ENCODE measurements around the gene ATG9A. TPM values are rescaled to one million over a fixed set of nuclear protein-coding genes. Genes with fewer than 3 reads are reported as not detected.

Gene ATG9A
- total and polyA plus RNA-seq, 4 experiments from 2014 or later = 10.3 to 53.0 (median 38.2) TPM

DNA sequence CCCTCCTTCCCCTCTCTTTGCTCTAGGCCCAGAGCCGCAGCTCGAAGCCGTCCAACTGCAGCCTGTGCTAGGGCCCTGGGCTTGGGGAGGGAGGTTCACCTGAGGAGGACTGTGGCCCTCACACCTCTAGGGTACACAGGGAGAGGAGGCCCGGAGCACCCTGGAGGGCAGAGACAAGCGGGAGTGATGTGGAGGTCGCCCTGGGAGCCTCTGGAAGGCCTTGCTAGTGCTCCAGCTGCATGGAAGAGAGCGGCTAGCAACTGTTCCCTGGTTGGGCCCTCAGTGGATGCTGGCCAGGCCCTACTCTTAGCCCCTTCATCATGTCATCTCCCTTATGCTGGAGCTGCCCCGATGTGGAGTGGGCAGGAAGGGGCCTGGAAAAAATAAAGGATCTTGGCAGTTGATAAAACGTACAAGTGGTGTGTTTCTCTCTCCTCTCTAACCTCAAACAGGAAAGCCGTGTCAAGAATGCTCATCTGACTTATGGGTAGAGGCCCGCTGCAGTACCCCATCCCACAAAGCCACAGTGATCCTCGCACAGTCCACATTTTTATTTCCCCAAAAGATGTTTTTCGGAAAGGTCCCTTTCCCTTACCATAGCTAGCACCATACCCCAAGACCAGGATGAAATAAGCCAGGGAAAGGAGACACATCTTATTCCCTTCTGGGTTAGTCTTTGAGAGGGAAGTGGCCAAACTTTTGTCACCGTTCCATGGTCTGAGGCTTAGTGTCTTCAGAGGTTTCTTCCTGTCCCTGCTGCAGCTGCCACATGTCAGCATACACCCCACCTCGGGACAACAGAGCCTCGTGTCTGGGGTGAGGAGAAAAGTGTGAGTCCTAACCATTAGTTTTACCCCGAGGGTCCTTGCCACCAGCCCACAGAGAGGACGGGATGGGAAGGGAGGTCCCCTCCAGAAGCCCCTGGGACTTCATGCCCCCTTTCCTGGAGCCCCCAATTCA lies 19.9 kb downstream of the ATG9A start:
- POLR2A ChIA-PET (ENCODE audit: partially characterized antibody) = interaction anchor here (1.0 to 15.3 kb wide), 9 partner anchors 9 to 70 kb away, joined by 3 to 424 read pairs (median 18); partner anchors contain the start of genes ABCB6, CNPPD1, DNAJB2 and GLB1L

DNA sequence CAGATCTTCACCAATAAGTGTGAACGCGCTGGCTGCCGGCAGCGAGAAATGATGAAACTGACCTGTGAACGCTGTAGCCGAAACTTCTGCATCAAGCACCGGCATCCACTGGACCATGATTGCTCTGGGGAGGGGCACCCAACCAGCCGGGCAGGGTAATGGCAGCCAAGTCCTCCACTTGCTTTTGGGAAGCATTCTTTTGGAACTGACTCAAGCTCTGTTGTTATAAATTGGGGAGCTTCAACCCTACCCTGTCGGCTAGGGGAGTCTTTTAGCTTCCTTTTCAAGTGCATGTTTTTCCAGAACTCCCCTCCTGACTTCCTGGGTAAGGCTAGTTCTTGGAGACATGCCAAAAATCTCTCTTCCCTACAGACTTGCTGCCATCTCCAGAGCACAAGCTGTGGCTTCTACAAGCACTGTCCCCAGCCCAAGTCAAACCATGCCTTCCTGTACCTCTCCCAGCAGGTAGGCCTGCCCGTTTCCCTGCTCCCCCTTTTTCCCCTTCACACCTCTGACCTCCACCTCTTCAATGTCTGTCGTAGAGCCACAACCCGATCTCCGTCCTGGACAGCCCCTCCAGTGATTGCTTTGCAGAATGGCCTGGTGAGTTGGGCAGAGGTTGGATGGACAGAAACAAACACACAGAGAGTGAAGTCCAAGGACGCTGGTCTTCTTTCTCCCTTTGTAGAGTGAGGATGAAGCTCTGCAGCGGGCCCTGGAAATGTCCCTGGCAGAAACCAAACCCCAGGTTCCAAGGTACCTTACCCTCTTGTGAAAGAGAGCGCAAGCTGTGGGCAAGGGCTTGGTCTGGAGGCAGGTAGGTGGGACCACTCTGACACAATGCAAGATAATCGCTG lies 21.3 kb downstream of the ATG9A start:
- no peak overlapping the region for H3K4me3 ChIP-seq (ENCODE audit: low read length in 2 of 2)
- Mint-ChIP-seq H3K36me3 (peaks cover 11 to 25% of the 10 kb centered on the region in 2 donors), H3K9me3 (peaks cover 0 to 2% (median 0%) of the 10 kb centered on the region in 8 donors), H3K27ac (peak overlapping the region; percentile 77 to 98 (median 93)), H3K4me1 (peaks cover 22 to 54% (median 37%) of the 10 kb centered on the region in 4 donors), H3K4me3 (peak overlapping the region; percentile 66 to 95 (median 87)), H3K27me3 (no peaks in the 10 kb centered on the region)
- ChIA-PET POLR2A (ENCODE audit: partially characterized antibody) (interaction anchor here (1.0 to 15.3 kb wide), 14 partner anchors 11 to 991 kb away, joined by 3 to 424 read pairs (median 12); partner anchors contain the start of genes ABCB6, ANKZF1, ARPC2 and ATG9A), CTCF (ENCODE audit: partially characterized antibody) (interaction anchor here (1.7 to 14.5 kb wide), 5 partner anchors 35 to 91 kb away, joined by 4 to 253 read pairs (median 33); partner anchors contain the start of genes CNPPD1, DNAJB2, NHEJ1 and RETREG2)
- H3K9me3 ChIP-seq (ENCODE audit: control insufficient read depth in 1 of 2, low read length in 2 of 2) = no peaks in the 10 kb centered on the region
- intact Hi-C loops (cut with micrococcal nuclease) = loop anchor here (2.0 kb wide), 2 partner anchors 71 to 181 kb away; partner anchors contain the start of gene DNAJB2
- peak overlapping the region; percentile 87 for H3K27ac ChIP-seq (ENCODE audit: low read depth, low read length)
- H3K27me3 ChIP-seq (ENCODE audit: insufficient read depth, low read length) = no peaks in the 10 kb centered on the region
- peaks cover 39% of the 10 kb centered on the region for H3K4me1 ChIP-seq (ENCODE audit: insufficient read depth, low read length)
- peaks cover 24% of the 10 kb centered on the region for H3K36me3 ChIP-seq (ENCODE audit: insufficient read depth, low read length)
- DNase-seq = no peak

More for the DNA sequence above, 19.9 kb downstream of the ATG9A start:
- H3K36me3 Mint-ChIP-seq = peaks cover 11 to 25% of the 10 kb centered on the region in 2 donors
- H3K9me3 Mint-ChIP-seq = peaks cover 0 to 2% (median 0%) of the 10 kb centered on the region in 8 donors
- peaks cover 24% of the 10 kb centered on the region for H3K36me3 ChIP-seq (ENCODE audit: insufficient read depth, low read length)
- H3K4me3 ChIP-seq (ENCODE audit: low read length in 2 of 2) = no peak overlapping the region
- no peak for DNase-seq
- H3K27me3 Mint-ChIP-seq = no peaks in the 10 kb centered on the region
- peak overlapping the region; percentile 81 to 93 (median 83) for H3K27ac Mint-ChIP-seq
- H3K9me3 ChIP-seq (ENCODE audit: control insufficient read depth in 1 of 2, low read length in 2 of 2) = no peaks in the 10 kb centered on the region
- CTCF ChIA-PET (ENCODE audit: partially characterized antibody) = interaction anchor here (1.7 to 14.5 kb wide), 5 partner anchors 36 to 89 kb away, joined by 4 to 253 read pairs (median 33); partner anchors contain the start of genes CNPPD1, DNAJB2, NHEJ1 and RETREG2
- H3K27me3 ChIP-seq (ENCODE audit: insufficient read depth, low read length) = no peaks in the 10 kb centered on the region
- no peak overlapping the region for H3K27ac ChIP-seq (ENCODE audit: low read depth, low read length)
- peak overlapping the region in 2 of 8 donors; percentile 35 to 49 for H3K4me3 Mint-ChIP-seq
- peaks cover 39% of the 10 kb centered on the region for H3K4me1 ChIP-seq (ENCODE audit: insufficient read depth, low read length)
- peaks cover 22 to 54% (median 37%) of the 10 kb centered on the region in 4 donors for H3K4me1 Mint-ChIP-seq
- intact Hi-C loops (cut with micrococcal nuclease) = loop anchor here (10.0 kb wide), 1 partner anchor 155 kb away; no protein-coding TSS in a partner anchor

DNA sequence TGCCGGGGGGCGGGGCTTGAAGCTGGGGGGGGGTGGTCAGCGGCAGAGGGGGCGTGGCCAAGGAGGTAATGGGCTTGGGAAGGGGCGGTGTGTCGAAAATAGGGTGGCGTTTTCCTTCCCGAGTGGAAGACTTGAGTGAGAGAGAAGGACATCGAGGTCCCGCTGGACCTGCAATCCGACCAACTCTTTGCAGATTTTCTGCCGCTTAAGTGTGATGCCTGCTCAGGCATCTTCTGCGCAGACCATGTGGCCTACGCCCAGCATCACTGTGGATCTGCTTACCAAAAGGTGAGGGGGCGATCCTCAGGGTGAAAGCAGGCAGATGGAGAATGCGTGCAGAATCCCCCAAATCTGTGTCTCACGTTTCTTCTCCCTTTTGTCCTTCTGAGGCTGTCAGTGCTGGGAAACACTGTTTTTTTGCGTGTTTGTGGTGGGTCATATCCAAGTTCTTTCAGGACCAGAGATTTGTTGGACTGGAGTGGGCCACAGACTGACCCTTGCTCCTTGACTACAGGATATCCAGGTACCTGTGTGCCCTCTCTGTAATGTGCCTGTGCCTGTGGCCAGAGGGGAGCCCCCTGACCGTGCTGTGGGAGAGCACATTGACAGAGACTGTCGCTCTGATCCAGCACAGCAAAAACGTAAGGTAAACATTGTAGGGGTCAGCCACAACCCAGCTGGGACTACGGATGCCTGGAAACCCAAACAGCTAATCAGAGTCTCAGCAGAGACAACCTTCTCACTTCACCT lies 22.1 kb downstream of the ATG9A start:
- peak overlapping the region; percentile 67 to 88 for H3K4me3 ChIP-seq (ENCODE audit: low read length in 2 of 2)
- intact Hi-C loops (cut with micrococcal nuclease) = loop anchor here (2.0 kb wide), 2 partner anchors 71 to 181 kb away; partner anchors contain the start of gene DNAJB2
- peaks cover 22 to 54% (median 37%) of the 10 kb centered on the region in 4 donors for H3K4me1 Mint-ChIP-seq

DNA sequence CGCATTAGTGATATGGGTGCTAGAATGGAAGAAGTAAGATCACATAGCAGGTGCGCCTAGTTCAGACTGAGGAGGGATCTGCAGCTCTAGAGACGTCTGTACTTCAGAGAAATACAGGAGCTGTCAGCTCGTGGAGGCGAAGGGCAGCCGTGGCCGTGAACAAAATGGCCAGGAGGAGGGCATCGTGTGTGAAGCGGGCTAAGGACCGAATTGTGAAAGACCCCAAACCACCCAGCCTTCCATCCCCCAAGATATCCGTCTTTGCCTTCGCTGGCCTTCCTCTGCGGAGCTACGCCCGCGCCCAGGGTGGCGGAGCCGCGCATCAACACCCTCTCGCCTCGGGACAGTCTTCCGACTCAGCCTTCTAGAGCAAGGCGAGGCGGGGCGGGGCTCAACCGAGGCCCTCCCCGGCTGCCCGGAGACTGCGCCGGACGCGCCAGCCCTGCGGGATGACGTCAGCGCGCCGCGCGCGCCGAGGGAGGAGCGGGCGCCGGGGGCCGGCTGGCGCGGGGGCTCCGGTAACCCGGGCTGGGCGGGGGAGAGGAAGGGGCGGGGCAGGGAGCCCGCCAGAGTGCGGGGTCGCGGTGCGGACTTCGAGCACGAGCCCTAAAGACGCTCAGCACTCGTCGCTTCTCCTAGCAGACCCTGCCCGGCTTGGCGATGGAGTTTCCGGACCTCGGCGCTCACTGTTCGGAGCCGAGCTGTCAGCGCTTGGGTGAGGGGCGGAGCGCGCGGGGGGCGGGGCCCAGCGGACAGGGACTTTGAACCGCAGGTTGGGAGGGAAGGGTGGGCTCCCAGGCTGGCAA lies 22.9 kb downstream of the ATG9A start, which contains the start of gene ZFAND2B:
Gene ZFAND2B, plus strand, starts transcription at position 455 of the 806 bp plus-strand sequence. Its CDS starts 206 bp downstream, at position 661.
- Histone ChIP-seq H3K4me3 (ENCODE audit: low read length in 2 of 2) (peak within 1 kb of the TSS; percentile 67 to 88), H3K36me3 (ENCODE audit: insufficient read depth, low read length) (peaks cover 24% of the 10 kb centered on the region), H3K27ac (ENCODE audit: low read depth, low read length) (peak within 1 kb of the TSS; percentile 87), H3K4me1 (ENCODE audit: insufficient read depth, low read length) (peaks cover 39% of the 10 kb centered on the region), H3K9me3 (ENCODE audit: control insufficient read depth in 1 of 2, low read length in 2 of 2) (no peaks in the 10 kb centered on the region), H3K27me3 (ENCODE audit: insufficient read depth, low read length) (no peaks in the 10 kb centered on the region)
- ChIA-PET POLR2A (ENCODE audit: partially characterized antibody) (interaction anchor here (0.7 to 15.3 kb wide), 26 partner anchors 9 to 990 kb away, joined by 3 to 424 read pairs (median 10); partner anchors contain the start of genes ABCB6, ANKZF1, ARPC2 and ATG9A), CTCF (ENCODE audit: partially characterized antibody) (interaction anchor here (0.6 to 14.5 kb wide), 14 partner anchors 9 to 91 kb away, joined by 3 to 253 read pairs (median 4); partner anchors contain the start of genes CNPPD1, DNAJB2, GLB1L and NHEJ1)
- peak within 1 kb of the TSS; percentile 88 to 95 (median 94) for H3K4me3 Mint-ChIP-seq
- no peaks in the 10 kb centered on the region for H3K9me3 Mint-ChIP-seq
- peaks cover 22 to 53% (median 36%) of the 10 kb centered on the region in 4 donors for H3K4me1 Mint-ChIP-seq
- H3K27ac Mint-ChIP-seq = peak within 1 kb of the TSS; percentile 93 to 98 (median 97)
- H3K36me3 Mint-ChIP-seq = peaks cover 11 to 25% of the 10 kb centered on the region in 2 donors
- intact Hi-C loops (cut with micrococcal nuclease) = loop anchor here (1.0 to 2.0 kb wide), 6 partner anchors 23 to 182 kb away; partner anchors contain the start of genes ANKZF1, ATG9A, DNAJB2 and NHEJ1
- H3K27me3 Mint-ChIP-seq = no peaks in the 10 kb centered on the region
- DNase-seq = peak; percentile 93 to 98 (median 95)

More for the DNA sequence above, 22.1 kb downstream of the ATG9A start:
- CTCF ChIA-PET (ENCODE audit: partially characterized antibody) = interaction anchor here (1.1 to 14.5 kb wide), 6 partner anchors 34 to 91 kb away, joined by 3 to 253 read pairs (median 16); partner anchors contain the start of genes CNPPD1, DNAJB2, NHEJ1 and RETREG2
- Histone ChIP-seq H3K27me3 (ENCODE audit: insufficient read depth, low read length) (no peaks in the 10 kb centered on the region), H3K4me1 (ENCODE audit: insufficient read depth, low read length) (peaks cover 39% of the 10 kb centered on the region), H3K9me3 (ENCODE audit: control insufficient read depth in 1 of 2, low read length in 2 of 2) (no peaks in the 10 kb centered on the region), H3K27ac (ENCODE audit: low read depth, low read length) (peak overlapping the region; percentile 87), H3K36me3 (ENCODE audit: insufficient read depth, low read length) (peaks cover 24% of the 10 kb centered on the region)
- H3K4me3 Mint-ChIP-seq = peak overlapping the region; percentile 85 to 95 (median 90)
- H3K9me3 Mint-ChIP-seq = peaks cover 0 to 2% (median 0%) of the 10 kb centered on the region in 8 donors
- H3K36me3 Mint-ChIP-seq = peaks cover 11 to 25% of the 10 kb centered on the region in 2 donors
- peak overlapping the region; percentile 84 to 98 (median 97) for H3K27ac Mint-ChIP-seq
- no peaks in the 10 kb centered on the region for H3K27me3 Mint-ChIP-seq
- POLR2A ChIA-PET (ENCODE audit: partially characterized antibody) = interaction anchor here (1.0 to 15.3 kb wide), 26 partner anchors 8 to 991 kb away, joined by 3 to 424 read pairs (median 12); partner anchors contain the start of genes ABCB6, ANKZF1, ARPC2 and ATG9A
- no peak for DNase-seq

DNA sequence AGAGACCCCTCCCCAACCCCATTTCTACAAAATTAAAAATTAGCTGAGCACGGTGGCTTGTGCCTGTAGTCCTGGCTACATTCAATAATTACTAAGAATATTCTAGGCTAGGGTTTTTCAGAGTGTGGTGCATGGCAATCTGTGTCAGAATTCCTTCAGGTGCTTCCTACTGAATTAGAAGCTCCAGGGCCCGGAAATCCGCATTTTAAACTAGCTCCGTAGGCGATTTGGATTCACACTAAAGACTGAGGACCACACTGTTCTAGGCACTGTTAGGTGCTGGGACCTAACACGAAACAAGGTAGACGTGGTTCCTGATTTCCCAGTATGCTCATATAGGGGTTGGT lies 23.5 kb downstream of the ATG9A start:
- Mint-ChIP-seq H3K4me3 (peak overlapping the region; percentile 88 to 95 (median 94)), H3K4me1 (peaks cover 18 to 48% (median 31%) of the 10 kb centered on the region in 4 donors), H3K27ac (peak overlapping the region; percentile 93 to 98 (median 97)), H3K9me3 (no peaks in the 10 kb centered on the region), H3K36me3 (peaks cover 11 to 21% of the 10 kb centered on the region in 2 donors), H3K27me3 (no peaks in the 10 kb centered on the region)
- H3K27me3 ChIP-seq (ENCODE audit: insufficient read depth, low read length) = no peaks in the 10 kb centered on the region
- intact Hi-C loops (cut with micrococcal nuclease) = loop anchor here (1.0 to 2.0 kb wide), 6 partner anchors 23 to 183 kb away; partner anchors contain the start of genes ANKZF1, ATG9A, DNAJB2 and NHEJ1
- peak overlapping the region; percentile 67 to 88 for H3K4me3 ChIP-seq (ENCODE audit: low read length in 2 of 2)
- ChIA-PET POLR2A (ENCODE audit: partially characterized antibody) (interaction anchor here (0.7 to 15.3 kb wide), 24 partner anchors 9 to 308 kb away, joined by 3 to 424 read pairs (median 12); partner anchors contain the start of genes ABCB6, ANKZF1, ATG9A and CNPPD1), CTCF (ENCODE audit: partially characterized antibody) (interaction anchor here (0.6 to 14.5 kb wide), 14 partner anchors 9 to 92 kb away, joined by 3 to 253 read pairs (median 4); partner anchors contain the start of genes CNPPD1, DNAJB2, GLB1L and NHEJ1)
- H3K4me1 ChIP-seq (ENCODE audit: insufficient read depth, low read length) = peaks cover 34% of the 10 kb centered on the region
- DNase-seq = no peak
- peaks cover 24% of the 10 kb centered on the region for H3K36me3 ChIP-seq (ENCODE audit: insufficient read depth, low read length)
- H3K27ac ChIP-seq (ENCODE audit: low read depth, low read length) = peak overlapping the region; percentile 87
- no peaks in the 10 kb centered on the region for H3K9me3 ChIP-seq (ENCODE audit: control insufficient read depth in 1 of 2, low read length in 2 of 2)

All from CD4-positive, alpha-beta memory T cell (primary cell).